GM12873 (cell line): ENCODE data around the gene POLR2J.

ENCODE experiments used
- TF ChIP-seq, protein P1 (sequence below): IDR thresholded peaks from 2 replicates; pipeline ENCODE4 v1.5.1; 2012; ENCODE audit warnings: low read depth, mild to moderate bottlenecking, moderate library complexity, low read length, control low read depth; ENCODE audit not compliant: insufficient read depth; ENCODE audit errors: missing control alignments

Gene POLR2J

GRCh38 chr7:102432442-102433218 is 46.1 kb downstream of the POLR2J start:
- TF ChIP-seq, protein P1, sequence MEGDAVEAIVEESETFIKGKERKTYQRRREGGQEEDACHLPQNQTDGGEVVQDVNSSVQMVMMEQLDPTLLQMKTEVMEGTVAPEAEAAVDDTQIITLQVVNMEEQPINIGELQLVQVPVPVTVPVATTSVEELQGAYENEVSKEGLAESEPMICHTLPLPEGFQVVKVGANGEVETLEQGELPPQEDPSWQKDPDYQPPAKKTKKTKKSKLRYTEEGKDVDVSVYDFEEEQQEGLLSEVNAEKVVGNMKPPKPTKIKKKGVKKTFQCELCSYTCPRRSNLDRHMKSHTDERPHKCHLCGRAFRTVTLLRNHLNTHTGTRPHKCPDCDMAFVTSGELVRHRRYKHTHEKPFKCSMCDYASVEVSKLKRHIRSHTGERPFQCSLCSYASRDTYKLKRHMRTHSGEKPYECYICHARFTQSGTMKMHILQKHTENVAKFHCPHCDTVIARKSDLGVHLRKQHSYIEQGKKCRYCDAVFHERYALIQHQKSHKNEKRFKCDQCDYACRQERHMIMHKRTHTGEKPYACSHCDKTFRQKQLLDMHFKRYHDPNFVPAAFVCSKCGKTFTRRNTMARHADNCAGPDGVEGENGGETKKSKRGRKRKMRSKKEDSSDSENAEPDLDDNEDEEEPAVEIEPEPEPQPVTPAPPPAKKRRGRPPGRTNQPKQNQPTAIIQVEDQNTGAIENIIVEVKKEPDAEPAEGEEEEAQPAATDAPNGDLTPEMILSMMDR: no peak

DNA sequence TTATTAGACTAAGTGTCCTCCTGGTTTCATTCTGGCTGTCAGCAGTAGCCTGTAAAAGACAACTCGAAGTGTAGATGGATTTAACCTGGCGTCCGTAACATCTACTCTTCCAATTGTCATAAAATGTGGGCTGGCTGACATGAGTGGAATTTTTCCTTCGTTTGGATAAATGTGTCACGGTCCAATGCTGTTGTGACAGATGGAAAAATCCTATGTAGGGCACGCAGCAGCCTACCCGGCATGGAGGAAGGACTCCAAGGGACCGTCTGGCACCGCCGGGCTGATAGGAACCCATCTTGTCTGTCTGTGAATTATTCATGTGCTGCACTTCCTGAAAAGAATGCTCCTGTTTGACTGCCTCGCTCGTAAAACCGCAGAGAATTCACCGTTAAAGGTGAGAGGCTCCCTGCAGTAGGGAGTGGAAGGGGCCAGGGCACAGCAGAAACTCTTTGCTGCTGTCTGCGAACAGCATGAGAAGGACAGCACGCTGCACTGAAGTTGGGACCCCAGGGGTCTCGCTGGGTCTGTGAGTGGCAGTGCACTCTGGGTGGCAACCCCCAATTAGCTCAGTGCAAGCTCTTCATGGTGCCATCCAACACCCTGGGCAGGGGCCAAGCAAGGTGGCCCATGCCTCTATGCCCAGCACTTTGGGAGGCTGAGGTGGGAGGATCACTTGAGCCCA is 47.0 kb downstream of the POLR2J start:
- TF ChIP-seq, protein P1: no peak

GRCh38 chr7:102429141-102429899 is 49.4 kb downstream of the POLR2J start:
- TF ChIP-seq, protein P1: no peak

DNA sequence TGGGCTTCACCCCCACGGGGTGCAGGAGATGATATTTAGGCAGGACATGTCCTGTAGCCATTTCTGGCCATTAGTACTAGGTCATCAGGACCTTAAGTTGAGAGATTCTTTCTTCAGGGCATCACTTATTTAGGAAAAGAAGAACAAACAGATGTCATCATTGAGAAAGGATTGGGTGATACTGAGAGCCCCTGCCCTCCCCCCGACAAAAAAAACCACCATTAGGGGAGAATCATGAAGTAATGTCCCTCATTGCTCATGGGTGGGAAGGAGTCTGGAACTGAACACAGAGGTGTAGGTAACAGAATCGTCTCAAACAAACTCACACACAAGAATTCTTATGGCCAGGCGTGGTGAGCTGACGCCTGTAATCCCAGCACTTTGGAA is 51.7 kb downstream of the POLR2J start:
- TF ChIP-seq, protein P1: no peak

DNA sequence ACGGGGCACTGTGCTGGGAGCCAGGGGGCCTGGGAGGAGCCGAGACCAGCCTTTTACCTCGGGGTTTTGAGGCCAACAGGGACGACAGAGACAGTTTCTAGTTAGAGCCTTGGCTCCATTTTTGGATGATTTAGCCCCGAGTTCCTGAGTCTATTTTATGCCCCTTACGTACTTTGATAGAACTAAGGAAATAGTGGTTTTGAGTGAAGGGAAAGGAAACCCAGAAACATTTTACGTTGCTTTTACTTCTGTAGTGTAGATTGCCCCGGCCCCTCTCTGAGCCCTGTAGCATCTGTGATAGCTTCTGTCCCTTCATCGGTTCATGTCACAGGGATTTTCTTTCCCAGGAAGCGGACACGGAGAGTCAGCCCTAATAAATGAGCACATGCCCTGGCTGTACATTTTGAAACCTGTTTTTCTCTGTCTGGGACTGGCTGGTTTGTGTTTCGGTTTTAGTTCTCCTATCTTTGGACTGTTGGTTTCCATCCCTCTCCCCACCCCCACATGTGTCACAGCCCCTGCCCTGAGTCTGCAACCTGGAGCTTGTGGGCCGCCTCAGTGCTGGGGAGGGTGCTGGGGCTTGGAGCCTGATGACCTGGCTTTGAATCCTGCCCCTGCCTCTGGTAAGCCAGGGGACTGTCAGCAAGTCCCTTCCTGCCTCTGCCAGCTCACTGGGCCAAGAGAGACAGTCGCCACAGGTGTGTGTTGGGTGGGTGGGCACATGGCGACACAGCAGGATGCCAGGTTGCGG is 52.3 kb downstream of the POLR2J start:
- TF ChIP-seq, protein P1: no peak

DNA sequence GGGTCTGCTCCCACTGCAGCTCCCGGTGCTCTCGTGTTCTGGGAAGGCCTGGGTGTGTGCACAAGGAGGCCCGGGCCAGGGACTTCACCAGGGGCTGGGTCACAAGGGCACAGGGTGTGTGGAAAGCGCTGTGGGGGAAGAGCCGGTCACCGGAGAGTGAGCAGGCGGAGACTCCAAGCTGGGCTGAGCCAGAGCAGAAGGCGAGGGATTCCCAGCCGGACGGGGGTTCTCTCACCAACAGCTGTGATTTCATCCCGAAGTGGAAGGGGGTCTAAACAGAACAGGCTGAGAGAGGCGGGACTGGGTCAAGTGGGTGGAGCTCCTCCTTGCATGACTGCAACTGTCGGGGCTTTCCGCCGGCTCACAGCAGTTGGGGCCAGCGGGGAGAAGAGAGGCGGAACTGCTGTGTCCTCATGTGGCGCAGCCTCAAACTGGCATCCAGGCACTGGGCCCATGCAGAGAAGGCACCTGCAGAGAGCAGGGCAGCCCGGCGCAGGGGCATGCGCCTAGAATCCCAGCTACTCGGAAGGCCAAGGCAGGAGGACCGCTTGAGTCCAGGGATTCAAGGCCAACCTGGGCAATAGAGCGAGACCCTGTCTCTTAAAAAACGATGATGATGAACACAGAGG is 53.0 kb downstream of the POLR2J start:
- TF ChIP-seq, protein P1: peak; percentile 12
